Esophagus (tissue), 2 donors: Measurements from ENCODE around the gene CXCL11. TPM values are rescaled to one million over a fixed set of nuclear protein-coding genes. Genes with fewer than 3 reads are reported as not detected.

Experiments used
- H3K27ac ChIP-seq, 2 donors: one replicate each; pipeline ENCODE4 v1.5.1; 2013; ENCODE audit warnings: low read depth in 2 of 2, mild to moderate bottlenecking in 2 of 2, inconsistent platforms in 1 of 2, low read length in 1 of 2, moderate library complexity in 1 of 2
- H3K27me3 ChIP-seq, 2 donors: one replicate each; pipeline ENCODE4 v1.6.1; 2013; ENCODE audit warnings: low read length in 2 of 2, control low read depth in 1 of 2, mild to moderate bottlenecking in 1 of 2; ENCODE audit not compliant: insufficient read depth in 2 of 2, control insufficient read depth in 1 of 2
- H3K36me3 ChIP-seq, 2 donors: one replicate each; pipeline ENCODE4 v1.6.1; 2013; ENCODE audit warnings: low read length in 1 of 2; ENCODE audit not compliant: control insufficient read depth in 2 of 2, insufficient read depth in 2 of 2
- H3K4me1 ChIP-seq, 2 donors: one replicate each; pipeline ENCODE4 v1.6.1; 2013; ENCODE audit warnings: low read length in 1 of 2; ENCODE audit not compliant: control insufficient read depth in 2 of 2, insufficient read depth in 2 of 2
- H3K4me3 ChIP-seq, 2 donors: one replicate each; pipeline ENCODE4 v1.5.1; 2013; ENCODE audit warnings: low read length in 2 of 2, mild to moderate bottlenecking in 2 of 2, low read depth in 1 of 2, moderate library complexity in 1 of 2
- H3K9me3 ChIP-seq, 2 donors: one replicate each; pipeline ENCODE4 v1.6.1; 2013; ENCODE audit warnings: mild to moderate bottlenecking in 2 of 2, low read depth in 1 of 2, low read length in 1 of 2, moderate library complexity in 1 of 2; ENCODE audit not compliant: control insufficient read depth in 2 of 2, insufficient read depth in 1 of 2
- WGBS, 2 donors: extraction: QIAGEN DNeasy Blood & Tissue Kit; methylation state at CpG; one replicate each; pipeline ENCODE4 v1.1.7; 2013; 5-methylcytosine and 5-hydroxymethylcytosine counted together
- polyA plus RNA-seq, 2 donors: library from polyadenylated mRNA; stranded (reverse); fragments of 200-250 nt; gene quantifications; one replicate each; pipeline ENCODE4 v1.2.3, GENCODE V29; 2013
- donor health status: healthy with polysubstance abuse.
- donor health status: Bipolar disorder and iron deficiency.

The CXCL11 gene
- under 1 TPM in 1 of 2 donors, not detected in 1; 0.07 TPM for polyA plus RNA-seq

DNA sequence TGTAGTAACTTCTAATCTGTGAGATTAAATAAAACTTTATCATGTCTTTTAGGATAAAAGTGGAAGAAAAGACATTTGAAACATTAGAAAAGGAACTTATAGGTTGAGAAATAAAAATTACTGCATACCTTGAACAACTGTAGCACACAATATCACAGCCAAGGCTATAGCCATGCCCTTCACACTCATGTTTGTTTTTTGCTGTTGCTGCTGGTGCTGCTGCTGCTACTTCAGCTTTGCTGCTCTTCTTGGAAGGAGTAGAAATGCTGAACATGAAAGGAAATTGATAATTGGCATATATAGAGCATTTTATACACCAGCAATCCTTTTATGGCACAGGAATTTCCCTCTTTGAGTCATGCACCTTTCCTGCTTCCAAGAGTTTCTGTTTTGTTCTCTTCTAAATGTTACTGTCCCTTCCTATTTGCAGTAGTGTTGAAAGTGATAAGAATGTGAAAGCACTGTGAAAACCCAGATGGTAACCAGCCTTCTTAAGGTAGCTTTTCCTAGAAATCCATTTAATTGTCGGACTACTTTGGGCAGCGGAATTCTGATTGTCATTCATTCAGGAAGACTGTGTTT, at the start of gene CXCL11:
Gene CXCL11 (minus strand): TSS at position 272 of the 582 bp plus-strand sequence. CDS start 83 bp downstream, at position 189.
- Histone ChIP-seq H3K36me3 (no peaks in the 10 kb centered on the region), H3K4me3 (no peak within 1 kb of the TSS), H3K27me3 (no peaks in the 10 kb centered on the region), H3K9me3 (no peaks in the 10 kb centered on the region), H3K4me1 (no peaks in the 10 kb centered on the region), H3K27ac (no peak within 1 kb of the TSS)
- WGBS, 2 donors = 50 to 64% methylated on average over 2 of the region's 2 CpGs

DNA sequence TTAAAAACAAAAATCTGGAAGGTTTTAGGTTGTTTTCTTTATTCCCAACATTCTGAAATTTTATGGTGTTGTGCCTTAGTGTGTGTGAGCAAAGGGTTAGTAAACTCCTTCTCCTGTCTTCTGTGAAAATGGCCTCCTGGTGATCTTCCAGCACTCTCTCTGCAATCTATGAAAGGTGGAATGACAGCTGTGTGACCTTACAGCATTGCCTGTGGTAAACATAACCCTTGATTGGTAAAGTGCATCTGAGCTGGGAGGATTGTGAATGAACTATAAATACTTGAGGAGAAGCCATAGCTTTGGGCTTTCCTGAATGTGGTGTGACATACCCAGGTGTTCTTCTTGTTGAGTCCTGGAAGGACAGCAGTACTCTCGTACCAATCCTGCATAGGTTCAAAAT, 48.7 kb upstream of the CXCL11 start:
- no peaks in the 10 kb centered on the region for H3K9me3 ChIP-seq
- H3K27me3 ChIP-seq = no peaks in the 10 kb centered on the region
- no peak overlapping the region for H3K4me3 ChIP-seq
- no peaks in the 10 kb centered on the region for H3K36me3 ChIP-seq
- WGBS, 2 donors = 67 to 78% methylated on average over 1 of the region's 1 CpG
- H3K27ac ChIP-seq = no peak overlapping the region
- H3K4me1 ChIP-seq = no peaks in the 10 kb centered on the region

DNA sequence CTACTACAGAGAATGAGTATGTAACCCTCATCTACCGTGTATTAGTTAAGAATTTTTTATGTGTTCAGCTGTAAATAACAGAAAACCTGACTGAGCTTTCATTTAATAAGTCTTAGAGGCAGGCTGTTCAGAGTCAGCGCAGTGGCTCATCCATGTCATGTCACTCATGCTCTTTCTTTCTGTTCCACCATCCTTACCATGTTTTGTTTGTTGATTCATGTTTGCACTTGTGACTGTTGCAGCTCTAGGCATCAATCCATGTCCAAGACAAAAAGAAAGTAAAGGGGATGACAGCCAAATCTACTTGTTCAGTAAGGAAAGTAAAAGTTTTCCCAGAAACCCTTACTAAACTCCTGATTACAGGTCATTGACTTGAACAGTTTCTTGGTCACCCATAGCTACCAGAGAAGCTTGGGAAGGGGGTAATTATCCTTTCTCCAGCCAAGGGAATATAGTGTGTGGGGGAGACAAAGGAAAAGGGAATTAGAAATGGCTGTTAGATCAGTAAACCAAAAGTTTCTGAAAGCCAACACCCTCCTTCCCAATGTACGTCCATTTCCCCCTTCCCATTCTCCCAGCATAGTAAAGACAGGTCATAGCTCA, 47.6 kb upstream of the CXCL11 start:
- H3K9me3 ChIP-seq = no peaks in the 10 kb centered on the region
- no peaks in the 10 kb centered on the region for H3K36me3 ChIP-seq
- no peaks in the 10 kb centered on the region for H3K27me3 ChIP-seq
- WGBS, 2 donors = 49 to 68% methylated on average over 3 of the region's 3 CpGs
- H3K4me3 ChIP-seq = no peak overlapping the region
- H3K27ac ChIP-seq = peak overlapping the region in 1 of 2 donors; percentile 25
- no peaks in the 10 kb centered on the region for H3K4me1 ChIP-seq

DNA sequence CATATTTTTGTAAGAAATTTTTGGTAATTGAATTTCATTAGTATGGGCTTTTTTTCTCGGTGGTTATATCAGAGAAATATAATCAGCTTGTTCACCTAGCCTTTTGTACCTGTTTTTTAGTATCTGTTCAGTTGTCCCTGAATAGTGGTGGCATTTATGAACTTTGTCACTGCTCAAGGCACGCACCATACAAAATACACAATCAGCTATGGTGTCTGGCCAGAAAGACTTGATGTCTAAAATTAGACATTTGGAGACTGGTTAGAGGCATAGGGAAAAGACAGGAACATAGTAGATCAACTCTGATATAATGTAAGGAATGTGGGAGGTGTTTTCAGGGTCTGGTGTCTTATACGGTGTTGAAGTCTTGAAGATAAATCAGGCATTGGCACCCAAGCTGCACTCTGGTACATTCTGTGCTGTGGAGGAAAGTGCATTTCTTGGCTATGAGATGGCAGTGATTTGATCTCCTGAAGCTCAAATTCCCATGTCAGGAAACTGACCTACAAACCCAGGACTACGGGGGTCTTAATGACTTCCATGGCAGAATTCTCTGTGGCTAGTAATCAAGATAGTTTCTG, 42.3 kb upstream of the CXCL11 start:
- H3K36me3 ChIP-seq = no peaks in the 10 kb centered on the region
- no peaks in the 10 kb centered on the region for H3K4me1 ChIP-seq
- no peaks in the 10 kb centered on the region for H3K27me3 ChIP-seq
- H3K4me3 ChIP-seq = no peak overlapping the region
- 73 to 77% methylated on average over 4 of the region's 4 CpGs for WGBS, 2 donors
- no peaks in the 10 kb centered on the region for H3K9me3 ChIP-seq
- H3K27ac ChIP-seq = no peak overlapping the region

DNA sequence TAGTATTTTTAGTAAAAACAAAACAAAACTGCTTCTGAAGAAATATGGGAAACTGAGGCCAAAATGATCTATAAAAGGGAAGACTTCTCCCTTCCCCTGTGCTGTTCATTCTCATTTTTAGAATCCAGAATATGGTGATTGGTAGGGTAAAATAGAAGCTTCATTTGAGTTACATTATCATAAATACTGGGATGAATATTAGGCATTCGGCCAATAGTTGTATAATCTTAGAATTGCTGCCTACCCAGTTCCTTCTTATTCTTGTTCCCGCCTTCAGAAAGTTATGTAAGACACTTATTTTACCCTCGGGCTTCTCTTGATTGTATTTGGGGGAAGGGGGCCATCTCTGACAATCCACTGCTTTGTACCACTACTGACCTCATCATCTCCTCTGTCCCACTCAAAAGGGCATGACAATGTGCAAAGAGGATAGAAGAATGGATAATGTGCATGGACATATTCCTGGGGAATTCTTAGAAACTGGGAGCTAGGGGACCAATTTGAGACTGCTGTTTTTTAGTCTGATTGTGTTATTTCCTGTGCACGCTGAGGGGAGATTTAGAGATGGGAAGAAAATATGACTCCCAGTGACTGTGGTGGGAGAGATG, 39.2 kb upstream of the CXCL11 start:
- Histone ChIP-seq H3K4me1 (no peaks in the 10 kb centered on the region), H3K27me3 (no peaks in the 10 kb centered on the region), H3K27ac (no peak overlapping the region), H3K9me3 (no peaks in the 10 kb centered on the region), H3K36me3 (no peaks in the 10 kb centered on the region), H3K4me3 (no peak overlapping the region)
- 69 to 73% methylated on average over 4 of the region's 4 CpGs for WGBS, 2 donors

DNA sequence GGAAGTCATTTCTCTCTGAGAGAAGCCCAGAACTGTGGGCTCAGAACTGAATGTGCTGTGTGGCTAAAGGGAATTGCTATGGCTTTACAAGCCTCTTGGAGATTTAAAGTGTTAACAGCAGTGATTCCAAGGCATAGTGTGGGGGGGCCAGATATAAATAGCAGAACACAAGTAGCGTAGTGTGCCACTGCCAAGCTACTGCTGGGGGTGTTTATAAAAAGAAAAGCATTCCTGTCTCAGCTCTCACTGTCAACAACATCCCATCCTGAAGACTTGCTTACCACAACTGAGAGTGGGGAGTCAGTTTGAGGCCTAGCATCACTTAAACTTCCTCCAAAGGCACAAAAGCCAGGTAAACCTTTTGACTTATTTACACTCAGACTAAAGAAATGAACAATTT, 38.6 kb upstream of the CXCL11 start, which contains the start of gene ART3:
Gene ART3 (plus strand): TSS at position 242 of the 400 bp plus-strand sequence. CDS start 1,181 bp downstream, outside the sequence.
- Histone ChIP-seq H3K27me3 (no peaks in the 10 kb centered on the region), H3K4me1 (no peaks in the 10 kb centered on the region), H3K36me3 (no peaks in the 10 kb centered on the region), H3K9me3 (no peaks in the 10 kb centered on the region), H3K4me3 (no peak within 1 kb of the TSS), H3K27ac (no peak within 1 kb of the TSS)
- 76 to 83% methylated on average over 1 of the region's 1 CpG for WGBS, 2 donors

DNA sequence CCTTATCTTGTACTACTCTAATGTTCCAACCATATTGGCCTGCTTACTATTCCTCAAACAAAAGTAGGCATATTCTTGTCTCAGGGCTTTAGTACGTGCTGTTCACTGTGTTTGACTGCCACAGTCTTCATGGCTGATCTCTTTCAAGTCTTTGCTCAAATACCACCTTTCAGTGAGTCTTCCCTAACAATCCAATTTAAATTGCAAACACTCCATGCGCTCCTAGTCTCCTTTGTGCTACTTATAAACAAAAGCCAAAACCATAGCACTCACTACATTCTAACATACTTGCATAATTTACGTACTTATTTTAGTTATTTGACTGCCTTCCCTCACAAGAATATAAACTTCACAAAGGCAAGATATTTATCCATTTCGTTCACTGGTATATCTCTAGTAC, 36.9 kb upstream of the CXCL11 start:
- no peaks in the 10 kb centered on the region for H3K27me3 ChIP-seq
- H3K9me3 ChIP-seq = no peaks in the 10 kb centered on the region
- WGBS, 2 donors = 78 to 85% methylated on average over 4 of the region's 4 CpGs
- no peak overlapping the region for H3K27ac ChIP-seq
- H3K4me1 ChIP-seq = no peaks in the 10 kb centered on the region
- no peak overlapping the region for H3K4me3 ChIP-seq
- H3K36me3 ChIP-seq = no peaks in the 10 kb centered on the region

DNA sequence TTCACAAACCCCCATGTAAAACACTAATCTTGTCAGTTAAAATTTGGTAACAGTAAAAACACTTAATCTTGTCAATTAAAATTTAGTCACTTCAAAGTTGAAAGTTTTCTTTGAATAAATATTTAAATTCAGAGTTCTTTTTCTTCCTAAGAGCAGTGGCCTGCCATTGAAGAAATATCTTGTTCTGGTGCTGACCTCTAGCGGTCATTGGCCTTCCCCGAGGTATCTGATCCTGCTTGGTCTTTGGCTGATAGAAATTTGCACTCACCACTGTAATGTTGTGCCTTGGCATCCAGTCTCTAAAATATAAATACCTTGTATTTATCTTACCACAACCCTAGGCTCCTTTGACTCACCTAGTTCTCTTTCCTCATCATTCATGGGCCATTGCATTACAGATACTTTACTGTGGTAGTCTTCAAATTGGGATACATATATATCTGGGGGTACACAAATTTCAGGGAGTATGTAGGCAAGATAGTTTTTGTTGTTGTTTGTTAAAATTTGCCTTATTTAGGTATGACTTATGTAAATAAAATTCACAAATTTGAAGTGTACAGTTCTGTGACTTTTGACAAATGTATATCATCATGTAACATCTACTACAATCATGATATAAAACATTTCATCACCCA, 31.9 kb upstream of the CXCL11 start:
- H3K36me3 ChIP-seq = no peaks in the 10 kb centered on the region
- no peaks in the 10 kb centered on the region for H3K4me1 ChIP-seq
- 0 to 3% methylated on average over 2 of the region's 2 CpGs for WGBS, 2 donors
- no peak overlapping the region for H3K27ac ChIP-seq
- no peaks in the 10 kb centered on the region for H3K9me3 ChIP-seq
- H3K27me3 ChIP-seq = no peaks in the 10 kb centered on the region
- no peak overlapping the region for H3K4me3 ChIP-seq

DNA sequence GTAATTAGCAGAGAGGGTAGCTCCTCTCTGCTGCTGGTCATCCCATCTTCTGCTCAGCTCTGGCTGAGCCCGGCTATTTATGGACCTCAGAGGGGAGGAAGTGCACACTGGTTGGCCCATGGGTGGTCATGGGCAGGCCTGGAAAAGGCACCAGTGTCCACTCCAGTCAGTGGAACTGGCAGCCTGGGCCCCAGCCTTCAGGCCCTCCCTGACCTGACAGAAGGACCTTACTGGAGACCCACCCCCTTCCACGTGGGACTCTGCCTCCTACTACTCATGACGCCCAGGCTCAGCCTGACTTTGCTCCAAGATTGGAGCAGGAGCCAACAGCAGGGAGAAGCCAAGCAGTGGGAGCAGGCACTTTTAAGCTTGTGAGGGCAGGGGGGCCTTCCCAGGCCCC, 30.7 kb upstream of the CXCL11 start:
- no peaks in the 10 kb centered on the region for H3K27me3 ChIP-seq
- H3K9me3 ChIP-seq = no peaks in the 10 kb centered on the region
- no peaks in the 10 kb centered on the region for H3K4me1 ChIP-seq
- no peaks in the 10 kb centered on the region for H3K36me3 ChIP-seq
- no peak overlapping the region for H3K27ac ChIP-seq
- no peak overlapping the region for H3K4me3 ChIP-seq
- WGBS, 2 donors = 71 to 83% methylated on average over 3 of the region's 3 CpGs
